Stimulated activated CD8-positive, alpha-beta memory T cell treated with anti-CD3 and anti-CD28 coated beads, Interleukin-12 subunit alpha, Interleukin-12 subunit beta, amount 100 ng/mL, for 1 hour (primary cell): ENCODE measurements around the gene RILPL1.
"Not testable (repeated sequence)": the region's sequence is repeated elsewhere in the genome, so short reads cannot be mapped to it uniquely, and the experiment has no call there.

Experiments used
- DNase-seq: peaks from one replicate; pipeline ENCODE4 v3.0.0-alpha.2; 2020; ENCODE audit warnings: low read depth

Gene RILPL1

DNA sequence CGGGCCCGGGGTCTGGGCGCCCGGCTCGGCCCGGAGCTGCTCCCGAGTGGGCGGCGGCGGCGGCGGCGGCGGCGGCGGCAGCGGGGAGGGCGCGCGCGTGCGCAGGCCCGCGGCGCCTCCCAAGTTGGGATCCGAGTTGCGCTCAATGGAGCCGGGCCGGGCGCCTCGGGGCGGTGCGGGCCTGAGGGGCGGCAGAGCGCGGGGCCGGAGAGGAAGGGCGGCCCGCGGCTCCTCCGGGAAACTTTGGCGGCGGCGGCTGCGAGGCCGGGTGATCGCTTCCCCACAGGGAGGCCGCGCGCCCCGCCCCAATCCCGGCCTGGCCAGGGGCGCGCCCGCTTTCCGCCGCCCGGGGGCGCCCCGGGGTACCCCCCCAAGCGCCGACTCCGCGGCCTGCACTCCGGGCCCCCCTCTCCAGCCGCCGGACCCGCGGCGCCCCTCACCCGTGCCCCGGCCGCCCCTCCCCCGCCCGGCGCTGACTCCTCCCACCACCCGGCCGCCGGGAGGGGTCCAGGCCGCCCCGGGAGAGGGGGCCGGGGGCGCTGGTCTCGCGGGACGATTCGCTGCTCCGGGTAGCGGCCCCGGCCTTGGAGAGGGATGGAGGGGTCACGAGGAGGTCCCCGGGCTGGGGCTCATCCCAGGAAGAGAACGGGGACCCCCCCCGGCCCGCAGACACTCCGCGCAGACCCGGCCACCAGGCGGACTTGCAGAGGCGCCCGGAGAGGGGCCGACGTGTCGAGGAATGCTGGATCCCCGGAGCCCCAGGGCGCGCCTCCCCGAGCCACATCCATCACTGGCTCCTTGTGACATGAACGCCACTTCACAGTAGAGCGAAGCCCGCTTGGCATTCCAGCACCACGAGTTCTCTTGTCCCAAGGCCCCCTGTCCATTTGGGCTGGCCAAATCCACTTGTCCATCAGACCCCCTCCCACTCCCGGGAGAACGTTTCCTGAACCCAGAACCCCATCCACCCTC, at the start of gene RILPL1:
Gene RILPL1, minus strand, starts transcription at position 48 of the 972 bp plus-strand sequence. CDS start 237 bp downstream, outside the sequence.
- DNase-seq: no peak

DNA sequence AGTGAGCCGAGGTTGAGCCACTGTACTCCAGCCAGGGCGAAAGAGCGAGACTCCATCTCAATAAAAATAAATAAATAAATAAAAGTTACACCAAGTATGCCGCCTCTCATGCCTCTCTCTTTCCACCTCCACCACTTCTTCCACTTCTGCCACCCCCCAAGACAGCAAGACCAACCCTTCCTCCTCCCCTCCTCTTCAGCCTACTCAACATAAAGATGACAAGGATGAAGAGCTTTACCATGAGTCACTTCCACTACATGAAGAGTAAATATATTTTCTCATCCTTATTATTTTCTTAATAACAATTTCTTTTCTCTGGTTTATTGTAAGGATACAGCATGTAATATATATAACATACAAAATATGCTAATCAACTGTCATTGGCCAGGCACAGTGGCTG, 47.3 kb upstream of the RILPL1 start:
- no peak for DNase-seq

DNA sequence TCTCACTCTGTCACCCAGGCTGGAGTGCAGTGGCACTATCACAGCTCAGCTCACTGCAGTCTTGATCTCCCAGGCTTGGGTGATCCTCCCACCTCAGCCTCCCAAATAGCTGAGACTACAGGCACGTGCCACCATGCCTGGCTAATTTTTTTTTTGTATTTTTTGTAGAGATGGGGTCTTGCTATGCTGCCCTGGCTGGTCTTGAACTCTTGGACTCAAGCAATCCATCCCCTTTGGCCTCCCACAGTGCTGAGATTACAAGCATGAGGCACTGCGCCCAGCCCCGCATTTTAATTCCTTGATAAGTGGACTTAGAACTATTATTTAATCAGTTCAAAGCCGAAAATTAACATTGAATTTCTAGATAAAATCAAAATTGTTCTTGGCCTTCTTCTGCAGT, 45.3 kb upstream of the RILPL1 start:
- not testable (repeated sequence) for DNase-seq

- no peak for DNase-seq
Observed at GRCh38 chr12:123578243-123578642, 44.7 kb upstream of the RILPL1 start.

DNA sequence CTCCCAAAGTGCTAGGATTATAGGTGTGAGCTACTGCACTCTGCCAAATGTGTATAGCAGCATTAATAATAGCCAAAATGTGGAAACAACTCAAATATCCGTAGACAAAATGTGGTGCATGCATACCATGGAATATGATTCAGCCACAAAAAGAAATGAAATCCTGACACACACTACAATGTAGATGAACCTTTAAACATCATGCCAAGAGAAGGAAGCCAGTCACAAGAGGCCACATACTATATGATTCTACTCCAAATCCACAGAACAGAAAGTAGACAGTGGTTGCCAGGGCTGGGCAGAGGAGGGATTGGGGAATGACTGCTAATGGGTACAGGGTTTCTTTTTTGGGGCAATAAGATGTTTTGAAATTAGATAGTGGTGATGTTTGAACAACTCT, 43.1 kb upstream of the RILPL1 start:
- no peak for DNase-seq

DNA sequence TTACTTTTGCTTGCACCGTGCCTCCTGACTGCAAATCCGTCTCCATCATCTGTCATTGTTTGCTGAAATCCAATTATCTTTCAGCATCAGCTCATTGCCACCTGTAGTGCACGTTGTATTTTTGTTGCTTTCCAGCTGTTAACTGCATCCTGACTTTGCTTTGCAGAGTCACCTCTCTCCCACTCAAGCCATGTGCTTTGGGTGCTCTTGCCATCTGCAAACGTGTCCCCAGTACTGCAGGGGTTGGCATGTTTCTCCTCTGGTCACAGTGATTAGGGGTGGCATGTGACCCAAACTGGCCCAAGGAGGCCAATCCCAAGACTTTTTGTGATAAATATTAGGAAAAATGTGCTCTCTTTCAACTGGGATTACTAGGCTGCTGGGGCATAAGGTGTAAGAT, 40.4 kb upstream of the RILPL1 start:
- no peak for DNase-seq

DNA sequence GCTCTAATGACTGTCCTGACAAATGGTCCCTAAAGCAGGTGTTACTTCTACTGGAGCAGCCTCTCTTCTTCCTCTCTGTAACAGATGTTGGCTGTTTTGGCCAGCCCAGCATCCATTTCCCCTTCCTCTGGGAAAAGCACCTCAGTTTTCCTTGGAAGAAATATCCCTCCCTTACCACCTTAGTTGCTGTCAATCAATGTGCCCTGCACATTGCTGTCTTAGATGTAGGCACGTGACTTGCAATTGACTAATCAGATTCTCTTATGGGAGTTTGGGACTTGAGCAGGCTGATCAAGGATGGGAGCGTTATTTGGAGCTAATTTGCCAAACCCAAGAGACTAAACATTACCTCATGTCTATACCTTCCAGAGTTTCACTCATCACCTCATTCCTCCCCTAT, 38.9 kb upstream of the RILPL1 start:
- no peak for DNase-seq

DNA sequence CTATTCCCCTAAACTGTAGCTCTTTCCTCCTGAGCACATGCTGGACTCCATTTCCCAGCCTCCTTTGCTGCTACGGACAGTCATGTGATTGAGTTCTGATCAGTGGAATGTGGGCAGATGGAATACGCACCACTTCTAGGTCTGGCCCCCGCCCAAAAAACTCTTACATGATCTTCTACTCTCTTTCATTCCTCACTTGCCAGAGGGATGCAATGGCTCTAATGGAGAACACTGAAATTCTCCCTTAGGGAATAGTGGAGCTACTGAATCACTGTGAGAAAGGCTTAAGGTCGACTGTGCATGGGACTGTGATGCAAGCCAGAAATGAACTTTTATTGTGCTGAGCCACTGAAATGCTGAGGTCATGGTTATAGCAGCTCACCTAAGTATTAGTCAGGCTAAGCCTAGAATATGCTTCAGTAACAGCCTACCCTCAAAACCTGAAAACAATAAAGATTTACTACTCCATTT, 37.9 kb upstream of the RILPL1 start:
- no peak for DNase-seq

DNA sequence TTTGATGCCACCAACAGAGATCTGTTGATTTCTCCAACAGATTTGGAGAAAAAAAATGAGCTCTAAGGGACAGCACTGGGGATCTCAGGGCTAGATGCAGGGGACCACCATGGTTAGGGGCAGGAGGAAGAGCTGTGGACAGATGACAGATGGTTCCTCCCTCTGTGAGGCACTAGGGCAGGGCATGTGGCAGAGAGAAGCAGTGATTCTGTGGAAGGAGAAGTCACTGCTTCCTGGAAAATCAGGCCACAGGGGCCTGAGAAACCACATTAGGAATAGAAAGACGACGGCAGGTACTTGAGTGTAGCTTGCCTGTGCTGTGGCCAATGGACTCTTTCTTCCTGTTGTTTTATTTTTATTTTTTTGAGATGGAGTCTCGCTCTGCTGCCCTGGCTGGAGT, 25.9 kb upstream of the RILPL1 start:
- no peak for DNase-seq

DNA sequence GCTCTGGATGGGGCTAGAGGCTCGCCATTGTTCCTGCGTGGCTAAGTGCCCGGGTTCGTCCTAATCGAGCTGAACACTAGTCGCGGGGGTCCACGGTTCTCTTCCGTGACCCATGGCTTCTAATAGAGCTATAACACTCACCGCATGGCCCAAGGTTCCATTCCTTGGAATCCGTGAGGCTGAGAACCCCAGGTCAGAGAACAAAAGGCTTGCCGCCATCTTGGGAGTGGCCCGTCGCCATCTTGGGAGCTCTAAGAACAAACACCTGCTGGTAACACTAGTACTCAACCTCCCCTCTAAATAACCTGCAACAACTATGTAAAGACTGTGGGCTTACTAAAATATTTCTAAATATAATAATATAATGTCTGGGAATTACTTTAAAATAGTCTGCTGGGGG, 25.0 kb upstream of the RILPL1 start:
- DNase-seq: not testable (repeated sequence)

- not testable (repeated sequence) for DNase-seq
Observed at GRCh38 chr12:123554843-123555242, 21.3 kb upstream of the RILPL1 start.

- not testable (repeated sequence) for DNase-seq
Observed at GRCh38 chr12:123554136-123554535, 20.6 kb upstream of the RILPL1 start.

- no peak for DNase-seq
Observed at GRCh38 chr12:123550700-123551099, 17.2 kb upstream of the RILPL1 start.

DNA sequence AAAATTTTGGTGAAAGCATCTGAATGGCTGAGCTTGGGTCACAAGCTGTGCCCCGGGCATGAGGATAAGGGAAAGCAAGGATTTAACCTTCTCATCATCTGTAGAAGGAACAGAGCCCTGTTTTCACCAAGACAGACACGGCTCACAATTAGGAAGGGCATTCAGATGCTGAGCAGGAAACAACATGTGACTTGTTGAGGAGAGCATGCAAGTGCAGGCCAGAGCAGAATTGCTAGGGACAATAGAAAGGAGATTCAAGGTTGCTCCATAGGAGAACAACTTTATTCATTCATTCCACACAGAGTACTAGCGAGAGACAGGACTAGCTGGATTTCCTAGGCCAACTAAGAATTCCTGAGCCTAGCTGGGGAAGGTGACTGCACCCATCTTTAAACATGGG, 14.6 kb upstream of the RILPL1 start:
- DNase-seq: no peak

- no peak for DNase-seq
Observed at GRCh38 chr12:123546281-123546680, 12.8 kb upstream of the RILPL1 start.

DNA sequence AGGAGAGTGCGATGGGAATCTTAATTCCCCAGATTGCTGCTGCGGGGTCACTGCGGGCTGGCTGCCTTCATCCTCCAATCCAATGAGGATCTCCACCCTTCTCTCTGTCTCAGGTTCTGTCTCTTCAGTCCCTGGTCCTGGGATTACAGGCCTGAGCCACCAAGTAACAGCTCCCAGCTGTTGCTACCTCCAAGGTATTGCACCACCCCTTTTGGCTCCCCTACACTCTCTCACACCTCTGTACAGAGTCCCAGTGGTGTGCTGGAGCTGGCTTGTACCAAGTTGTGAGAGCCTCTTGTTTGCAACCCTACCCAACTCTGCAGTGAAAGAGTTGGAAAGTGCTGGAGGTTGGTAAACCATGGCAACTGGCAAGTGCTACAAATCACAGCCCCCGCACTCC, 10.0 kb upstream of the RILPL1 start:
- DNase-seq: no peak

GRCh38 chr12:123540899-123541662, 7.6 kb upstream of the RILPL1 start:
- no peak for DNase-seq

DNA sequence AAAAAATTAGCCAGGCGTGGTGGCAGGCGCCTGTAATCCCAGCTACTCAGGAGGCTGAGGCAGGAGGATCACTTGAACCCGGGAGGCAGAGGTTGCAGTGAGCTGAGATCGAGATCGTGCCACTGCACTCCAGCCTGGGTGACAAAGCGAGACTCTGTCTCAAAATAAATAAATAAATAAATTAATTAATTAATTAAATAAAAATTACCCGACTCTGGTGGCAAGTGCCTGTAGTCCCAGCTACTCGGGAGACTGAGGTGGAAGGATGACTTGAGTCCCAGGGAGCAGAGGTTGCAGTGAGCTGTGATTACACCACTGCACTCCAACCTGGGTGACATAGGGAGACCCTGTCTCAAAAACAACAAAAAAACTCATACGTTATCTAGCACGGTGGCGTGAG, 2.4 kb upstream of the RILPL1 start:
- not testable (repeated sequence) for DNase-seq

- no peak for DNase-seq
Observed at GRCh38 chr12:123532808-123533649, 490 bp downstream of the RILPL1 start.

GRCh38 chr12:123532019-123532418, 1.5 kb downstream of the RILPL1 start:
- DNase-seq: no peak

- DNase-seq: no peak
Observed at GRCh38 chr12:123531091-123531490, 2.4 kb downstream of the RILPL1 start.

DNA sequence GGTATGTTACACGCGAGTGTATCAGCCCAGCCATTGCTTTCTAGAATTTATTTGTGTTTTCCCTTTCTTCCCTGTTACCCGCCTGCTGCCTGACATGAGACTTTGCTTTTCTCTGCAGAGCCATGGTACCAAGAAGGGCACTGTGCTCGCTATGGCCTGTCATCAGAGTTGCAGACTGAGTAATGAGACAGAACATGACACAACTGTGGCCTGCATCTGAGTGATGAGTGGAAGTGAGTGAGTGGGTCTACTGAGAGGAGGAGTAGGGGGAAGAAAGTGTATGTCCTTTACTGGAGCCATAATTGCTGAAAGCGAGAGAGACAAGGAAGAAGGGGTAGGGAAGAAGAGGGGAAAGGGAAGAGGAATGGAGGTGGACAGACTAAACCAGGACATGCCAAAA, 2.9 kb downstream of the RILPL1 start:
- no peak for DNase-seq
